HepG2 (cell line): ENCODE data around the gene NME1. TPM values are rescaled to one million over a fixed set of nuclear protein-coding genes. Genes with fewer than 3 reads are reported as not detected.

Experiments
- BORCS8-MEF2B ChIP-seq: sonication (generic); formaldehyde crosslinking; IDR thresholded peaks from 2 replicates; pipeline ENCODE4 v1.8.0; 2022; ENCODE audit warnings: mild to moderate bottlenecking, missing genetic modification reagents
- EHMT2 ChIP-seq: fragments of 200-600 bp; sonication (generic); IDR thresholded peaks from 2 replicates; pipeline ENCODE4 v1.7.0; 2017; ENCODE audit warnings: antibody characterized with exemption, low read depth, low read length, borderline replicate concordance
- ISX ChIP-seq: sonication (generic); formaldehyde crosslinking; conservative IDR thresholded peaks from 2 replicates; pipeline ENCODE4 v1.5.0; 2020; ENCODE audit warnings: missing genetic modification reagents
- NCOA5 ChIP-seq: sonication (generic); formaldehyde crosslinking; IDR thresholded peaks from 2 replicates; pipeline ENCODE4 v1.4.0; 2020; ENCODE audit warnings: missing genetic modification reagents
- NFIB ChIP-seq: sonication (generic); formaldehyde crosslinking; IDR thresholded peaks from 2 replicates; pipeline ENCODE4 v1.9.0; 2021; ENCODE audit warnings: missing genetic modification reagents, mild to moderate bottlenecking, borderline replicate concordance
- TCF7L2 ChIP-seq: IDR thresholded peaks from 2 replicates; pipeline ENCODE4 v1.6.1; 2011; ENCODE audit warnings: mild to moderate bottlenecking, low read depth, low read length, moderate library complexity
- ZSCAN22 ChIP-seq: sonication (generic); formaldehyde crosslinking; IDR thresholded peaks from 2 replicates; pipeline ENCODE4 v1.4.0; 2020; ENCODE audit warnings: mild to moderate bottlenecking, missing genetic modification reagents
- polyA plus RNA-seq, 8 experiments: library from polyadenylated mRNA; depleted of rRNA in 3 of 8; stranded (reverse) in 7 of 8; unstranded in 1 of 8; fragments of >200 nt; fragmentation: Illumina TruSeq in 4 of 8; extraction: Trizol in 4 of 8; gene quantifications; 2 replicates each; pipeline versions ENCODE4 v1.2.1 to v1.2.3, GENCODE V29; 2011 to 2016; ENCODE audit warnings: low read depth in 4 of 8, missing spikeins in 1 of 8, mixed read lengths in 1 of 8; ENCODE audit not compliant: insufficient read depth in 1 of 8
- total RNA-seq, 5 experiments: library from RNA; depleted of rRNA; stranded (reverse); fragments of >200 nt; fragmentation: Illumina TruSeq; extraction: Trizol; gene quantifications; 2 replicates each; pipeline ENCODE4 v1.2.3, GENCODE V29; 2016; ENCODE audit warnings: low read depth in 1 of 5
- TF ChIP-seq, protein P1 (sequence below): sonication (generic); formaldehyde crosslinking; IDR thresholded peaks from 2 replicates; pipeline ENCODE4 v1.4.0; 2020; ENCODE audit warnings: missing genetic modification reagents
- TF ChIP-seq, protein P2 (sequence below): IDR thresholded peaks from 2 replicates; pipeline ENCODE4 v1.6.1; 2016; ENCODE audit warnings: low read depth, missing genetic modification reagents, missing compliant biosample characterization
- TF ChIP-seq, protein P3 (sequence below): sonication (generic); formaldehyde crosslinking; IDR thresholded peaks from 2 replicates; pipeline ENCODE4 v1.5.1; 2020; ENCODE audit warnings: mild to moderate bottlenecking, missing genetic modification reagents, borderline replicate concordance
- TF ChIP-seq, protein P4 (sequence below): sonication (generic); formaldehyde crosslinking; IDR thresholded peaks from 2 replicates; pipeline ENCODE4 v1.5.1; 2020; ENCODE audit warnings: missing genetic modification reagents, mild to moderate bottlenecking, borderline replicate concordance
- TF ChIP-seq, protein P5 (sequence below): sonication (generic); formaldehyde crosslinking; IDR thresholded peaks from 2 replicates; pipeline ENCODE4 v1.8.0; 2022; ENCODE audit warnings: low read depth, missing genetic modification reagents

NME1 gene
- total and polyA plus RNA-seq, 2 of the 13 experiments (the other 11 are each of a cell fraction or from before 2014, with no cell fraction given), result 295 to 516 TPM

DNA sequence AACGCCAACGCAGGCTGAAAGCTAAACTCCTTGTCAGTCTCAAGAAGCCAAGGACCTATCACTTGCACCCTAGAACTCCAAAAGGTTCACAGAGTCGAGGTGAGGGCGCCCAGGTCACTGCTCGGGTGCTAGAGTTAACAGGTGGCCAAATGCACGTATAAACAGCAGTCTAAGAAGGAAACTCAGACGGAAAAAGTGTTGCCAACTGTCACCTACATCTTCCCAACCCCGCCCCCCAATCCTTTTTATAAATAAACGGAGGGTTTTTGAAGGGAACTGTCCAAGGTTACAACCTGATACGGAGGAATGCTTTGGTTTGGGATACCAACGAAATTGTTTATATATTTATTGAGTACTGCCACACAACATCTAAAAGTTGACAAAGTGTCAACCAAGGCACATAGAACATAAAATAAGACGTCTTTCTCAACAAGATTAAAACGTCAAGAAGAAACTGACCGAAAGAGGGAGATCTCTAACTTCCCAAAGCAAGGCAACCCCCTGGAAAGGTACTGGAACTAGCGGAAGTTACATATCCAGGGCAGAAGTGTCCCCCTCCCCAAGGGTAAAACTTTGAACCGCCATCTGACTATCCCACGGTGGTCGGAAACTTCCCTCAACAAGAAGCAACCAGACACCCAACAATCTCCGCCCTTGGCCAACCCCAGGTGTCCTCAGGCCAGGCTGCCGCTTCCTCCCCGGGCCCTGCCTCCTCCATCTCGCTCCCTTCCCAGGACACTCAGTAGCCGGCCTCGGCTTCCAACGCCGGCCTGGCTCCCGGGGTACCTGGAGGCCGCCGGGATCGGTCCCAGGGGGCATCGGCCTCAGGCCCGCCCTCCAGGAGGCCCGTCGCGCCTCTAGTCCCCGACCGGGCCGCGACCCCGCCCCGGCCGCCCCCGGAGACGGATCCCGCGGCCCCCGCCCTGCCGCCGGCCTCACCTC is 33.7 kb upstream of the NME1 start (continued):
- TF ChIP-seq EHMT2 (no peak), NFIB (CRISPR knock-in tag) (no peak), TCF7L2 (no peak), ZSCAN22 (peak; percentile 99), ISX (no peak), BORCS8-MEF2B (no peak), NCOA5 (CRISPR knock-in tag) (no peak)
- TF ChIP-seq, protein P1, sequence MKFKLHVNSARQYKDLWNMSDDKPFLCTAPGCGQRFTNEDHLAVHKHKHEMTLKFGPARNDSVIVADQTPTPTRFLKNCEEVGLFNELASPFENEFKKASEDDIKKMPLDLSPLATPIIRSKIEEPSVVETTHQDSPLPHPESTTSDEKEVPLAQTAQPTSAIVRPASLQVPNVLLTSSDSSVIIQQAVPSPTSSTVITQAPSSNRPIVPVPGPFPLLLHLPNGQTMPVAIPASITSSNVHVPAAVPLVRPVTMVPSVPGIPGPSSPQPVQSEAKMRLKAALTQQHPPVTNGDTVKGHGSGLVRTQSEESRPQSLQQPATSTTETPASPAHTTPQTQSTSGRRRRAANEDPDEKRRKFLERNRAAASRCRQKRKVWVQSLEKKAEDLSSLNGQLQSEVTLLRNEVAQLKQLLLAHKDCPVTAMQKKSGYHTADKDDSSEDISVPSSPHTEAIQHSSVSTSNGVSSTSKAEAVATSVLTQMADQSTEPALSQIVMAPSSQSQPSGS, result no peak
- TF ChIP-seq, protein P2, sequence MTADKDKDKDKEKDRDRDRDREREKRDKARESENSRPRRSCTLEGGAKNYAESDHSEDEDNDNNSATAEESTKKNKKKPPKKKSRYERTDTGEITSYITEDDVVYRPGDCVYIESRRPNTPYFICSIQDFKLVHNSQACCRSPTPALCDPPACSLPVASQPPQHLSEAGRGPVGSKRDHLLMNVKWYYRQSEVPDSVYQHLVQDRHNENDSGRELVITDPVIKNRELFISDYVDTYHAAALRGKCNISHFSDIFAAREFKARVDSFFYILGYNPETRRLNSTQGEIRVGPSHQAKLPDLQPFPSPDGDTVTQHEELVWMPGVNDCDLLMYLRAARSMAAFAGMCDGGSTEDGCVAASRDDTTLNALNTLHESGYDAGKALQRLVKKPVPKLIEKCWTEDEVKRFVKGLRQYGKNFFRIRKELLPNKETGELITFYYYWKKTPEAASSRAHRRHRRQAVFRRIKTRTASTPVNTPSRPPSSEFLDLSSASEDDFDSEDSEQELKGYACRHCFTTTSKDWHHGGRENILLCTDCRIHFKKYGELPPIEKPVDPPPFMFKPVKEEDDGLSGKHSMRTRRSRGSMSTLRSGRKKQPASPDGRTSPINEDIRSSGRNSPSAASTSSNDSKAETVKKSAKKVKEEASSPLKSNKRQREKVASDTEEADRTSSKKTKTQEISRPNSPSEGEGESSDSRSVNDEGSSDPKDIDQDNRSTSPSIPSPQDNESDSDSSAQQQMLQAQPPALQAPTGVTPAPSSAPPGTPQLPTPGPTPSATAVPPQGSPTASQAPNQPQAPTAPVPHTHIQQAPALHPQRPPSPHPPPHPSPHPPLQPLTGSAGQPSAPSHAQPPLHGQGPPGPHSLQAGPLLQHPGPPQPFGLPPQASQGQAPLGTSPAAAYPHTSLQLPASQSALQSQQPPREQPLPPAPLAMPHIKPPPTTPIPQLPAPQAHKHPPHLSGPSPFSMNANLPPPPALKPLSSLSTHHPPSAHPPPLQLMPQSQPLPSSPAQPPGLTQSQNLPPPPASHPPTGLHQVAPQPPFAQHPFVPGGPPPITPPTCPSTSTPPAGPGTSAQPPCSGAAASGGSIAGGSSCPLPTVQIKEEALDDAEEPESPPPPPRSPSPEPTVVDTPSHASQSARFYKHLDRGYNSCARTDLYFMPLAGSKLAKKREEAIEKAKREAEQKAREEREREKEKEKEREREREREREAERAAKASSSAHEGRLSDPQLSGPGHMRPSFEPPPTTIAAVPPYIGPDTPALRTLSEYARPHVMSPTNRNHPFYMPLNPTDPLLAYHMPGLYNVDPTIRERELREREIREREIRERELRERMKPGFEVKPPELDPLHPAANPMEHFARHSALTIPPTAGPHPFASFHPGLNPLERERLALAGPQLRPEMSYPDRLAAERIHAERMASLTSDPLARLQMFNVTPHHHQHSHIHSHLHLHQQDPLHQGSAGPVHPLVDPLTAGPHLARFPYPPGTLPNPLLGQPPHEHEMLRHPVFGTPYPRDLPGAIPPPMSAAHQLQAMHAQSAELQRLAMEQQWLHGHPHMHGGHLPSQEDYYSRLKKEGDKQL (CRISPR knock-in tag), result no peak
- TF ChIP-seq, protein P3, sequence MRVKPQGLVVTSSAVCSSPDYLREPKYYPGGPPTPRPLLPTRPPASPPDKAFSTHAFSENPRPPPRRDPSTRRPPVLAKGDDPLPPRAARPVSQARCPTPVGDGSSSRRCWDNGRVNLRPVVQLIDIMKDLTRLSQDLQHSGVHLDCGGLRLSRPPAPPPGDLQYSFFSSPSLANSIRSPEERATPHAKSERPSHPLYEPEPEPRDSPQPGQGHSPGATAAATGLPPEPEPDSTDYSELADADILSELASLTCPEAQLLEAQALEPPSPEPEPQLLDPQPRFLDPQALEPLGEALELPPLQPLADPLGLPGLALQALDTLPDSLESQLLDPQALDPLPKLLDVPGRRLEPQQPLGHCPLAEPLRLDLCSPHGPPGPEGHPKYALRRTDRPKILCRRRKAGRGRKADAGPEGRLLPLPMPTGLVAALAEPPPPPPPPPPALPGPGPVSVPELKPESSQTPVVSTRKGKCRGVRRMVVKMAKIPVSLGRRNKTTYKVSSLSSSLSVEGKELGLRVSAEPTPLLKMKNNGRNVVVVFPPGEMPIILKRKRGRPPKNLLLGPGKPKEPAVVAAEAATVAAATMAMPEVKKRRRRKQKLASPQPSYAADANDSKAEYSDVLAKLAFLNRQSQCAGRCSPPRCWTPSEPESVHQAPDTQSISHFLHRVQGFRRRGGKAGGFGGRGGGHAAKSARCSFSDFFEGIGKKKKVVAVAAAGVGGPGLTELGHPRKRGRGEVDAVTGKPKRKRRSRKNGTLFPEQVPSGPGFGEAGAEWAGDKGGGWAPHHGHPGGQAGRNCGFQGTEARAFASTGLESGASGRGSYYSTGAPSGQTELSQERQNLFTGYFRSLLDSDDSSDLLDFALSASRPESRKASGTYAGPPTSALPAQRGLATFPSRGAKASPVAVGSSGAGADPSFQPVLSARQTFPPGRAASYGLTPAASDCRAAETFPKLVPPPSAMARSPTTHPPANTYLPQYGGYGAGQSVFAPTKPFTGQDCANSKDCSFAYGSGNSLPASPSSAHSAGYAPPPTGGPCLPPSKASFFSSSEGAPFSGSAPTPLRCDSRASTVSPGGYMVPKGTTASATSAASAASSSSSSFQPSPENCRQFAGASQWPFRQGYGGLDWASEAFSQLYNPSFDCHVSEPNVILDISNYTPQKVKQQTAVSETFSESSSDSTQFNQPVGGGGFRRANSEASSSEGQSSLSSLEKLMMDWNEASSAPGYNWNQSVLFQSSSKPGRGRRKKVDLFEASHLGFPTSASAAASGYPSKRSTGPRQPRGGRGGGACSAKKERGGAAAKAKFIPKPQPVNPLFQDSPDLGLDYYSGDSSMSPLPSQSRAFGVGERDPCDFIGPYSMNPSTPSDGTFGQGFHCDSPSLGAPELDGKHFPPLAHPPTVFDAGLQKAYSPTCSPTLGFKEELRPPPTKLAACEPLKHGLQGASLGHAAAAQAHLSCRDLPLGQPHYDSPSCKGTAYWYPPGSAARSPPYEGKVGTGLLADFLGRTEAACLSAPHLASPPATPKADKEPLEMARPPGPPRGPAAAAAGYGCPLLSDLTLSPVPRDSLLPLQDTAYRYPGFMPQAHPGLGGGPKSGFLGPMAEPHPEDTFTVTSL (CRISPR knock-in tag), result 0 out of 2 replicates have a peak, but pooled peaks have one; percentile 40
- TF ChIP-seq, protein P4, sequence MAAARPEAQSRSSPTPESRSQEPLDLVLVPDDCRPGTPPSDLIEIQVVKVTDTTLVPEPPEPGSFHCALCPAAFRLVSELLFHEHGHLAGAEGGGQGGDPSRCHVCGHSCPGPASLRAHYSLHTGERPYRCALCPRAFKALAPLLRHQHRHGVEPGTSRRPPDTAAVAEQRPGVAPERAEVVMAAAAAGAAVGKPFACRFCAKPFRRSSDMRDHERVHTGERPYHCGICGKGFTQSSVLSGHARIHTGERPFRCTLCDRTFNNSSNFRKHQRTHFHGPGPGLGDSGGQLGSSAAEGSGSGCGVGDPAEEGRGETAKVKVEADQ (CRISPR knock-in tag), result no peak; the same call in 1 of the 2 replicates
- TF ChIP-seq, protein P5, sequence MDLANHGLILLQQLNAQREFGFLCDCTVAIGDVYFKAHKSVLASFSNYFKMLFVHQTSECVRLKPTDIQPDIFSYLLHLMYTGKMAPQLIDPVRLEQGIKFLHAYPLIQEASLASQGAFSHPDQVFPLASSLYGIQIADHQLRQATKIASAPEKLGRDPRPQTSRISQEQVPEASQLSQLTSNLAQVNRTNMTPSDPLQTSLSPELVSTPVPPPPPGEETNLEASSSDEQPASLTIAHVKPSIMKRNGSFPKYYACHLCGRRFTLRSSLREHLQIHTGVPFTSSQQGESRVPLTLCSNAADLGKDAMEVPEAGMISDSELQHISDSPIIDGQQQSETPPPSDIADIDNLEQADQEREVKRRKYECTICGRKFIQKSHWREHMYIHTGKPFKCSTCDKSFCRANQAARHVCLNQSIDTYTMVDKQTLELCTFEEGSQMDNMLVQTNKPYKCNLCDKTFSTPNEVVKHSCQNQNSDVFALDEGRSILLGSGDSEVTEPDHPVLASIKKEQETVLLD (CRISPR knock-in tag), result no peak
